Measurements from ENCODE around the gene HSPB1.
"Not testable (repeated sequence)": the region's sequence is repeated elsewhere in the genome, so short reads cannot be mapped to it uniquely, and the experiment has no call there.

Gene HSPB1

GRCh38 chr7:76335417-76335816 is 32.9 kb downstream of the HSPB1 start:
- FAIRE-seq, result not testable (repeated sequence)

GRCh38 chr7:76336094-76336493 is 33.6 kb downstream of the HSPB1 start:
- no peak for FAIRE-seq

- FAIRE-seq, result no peak
These were observed 34.7 kb downstream of the HSPB1 start for GRCh38 chr7:76337147-76337546.

- FAIRE-seq, result no peak
These were observed 36.0 kb downstream of the HSPB1 start for GRCh38 chr7:76338298-76339084.

GRCh38 chr7:76340617-76341131 is 38.2 kb downstream of the HSPB1 start:
- no peak for FAIRE-seq

- FAIRE-seq, result no peak
These were observed 39.7 kb downstream of the HSPB1 start for GRCh38 chr7:76342222-76342621.

- FAIRE-seq, result no peak
These were observed 40.9 kb downstream of the HSPB1 start for GRCh38 chr7:76343294-76343930.

GRCh38 chr7:76343931-76344321 is 41.5 kb downstream of the HSPB1 start:
- FAIRE-seq, result no peak

GRCh38 chr7:76346097-76346496 is 43.6 kb downstream of the HSPB1 start:
- FAIRE-seq, result no peak

- no peak for FAIRE-seq
These were observed 44.3 kb downstream of the HSPB1 start for GRCh38 chr7:76346778-76347177.

- FAIRE-seq, result no peak
These were observed 45.2 kb downstream of the HSPB1 start for GRCh38 chr7:76347710-76348109.

GRCh38 chr7:76349313-76349885 is 46.9 kb downstream of the HSPB1 start:
- FAIRE-seq, result no peak

- FAIRE-seq, result no peak
These were observed 48.9 kb downstream of the HSPB1 start for GRCh38 chr7:76351372-76351771.

GRCh38 chr7:76352193-76352592 is 49.7 kb downstream of the HSPB1 start:
- no peak for FAIRE-seq

- no peak for FAIRE-seq
These were observed 51.3 kb downstream of the HSPB1 start for GRCh38 chr7:76353744-76354143.
